GM10847 (cell line): ENCODE data around the gene MCAM.

Experiments
- POLR2A ChIP-seq: IDR thresholded peaks from 2 replicates; pipeline ENCODE4 v1.6.1; 2011; ENCODE audit not compliant: insufficient read length; ENCODE audit errors: extremely low read depth

The MCAM gene

GRCh38 chr11:119307974-119308373 is 9.0 kb downstream of the MCAM start:
- TF ChIP-seq POLR2A = no peak

- no peak for TF ChIP-seq POLR2A
Observed at GRCh38 chr11:119307219-119307618, 9.7 kb downstream of the MCAM start.

- no peak for TF ChIP-seq POLR2A
Observed at GRCh38 chr11:119306373-119306890, 10.5 kb downstream of the MCAM start.

GRCh38 chr11:119305556-119306372 is 11.2 kb downstream of the MCAM start:
- no peak for TF ChIP-seq POLR2A

- no peak for TF ChIP-seq POLR2A
Observed at GRCh38 chr11:119303227-119303718, 13.7 kb downstream of the MCAM start.

- no peak for TF ChIP-seq POLR2A
Observed at GRCh38 chr11:119300198-119300964, 16.5 kb downstream of the MCAM start.

GRCh38 chr11:119299416-119299815 is 17.5 kb downstream of the MCAM start:
- TF ChIP-seq POLR2A = no peak

GRCh38 chr11:119298726-119299125 is 18.2 kb downstream of the MCAM start:
- no peak for TF ChIP-seq POLR2A

- TF ChIP-seq POLR2A = no peak
Observed at GRCh38 chr11:119297938-119298337, 19.0 kb downstream of the MCAM start.

- TF ChIP-seq POLR2A = no peak
Observed at GRCh38 chr11:119295178-119295577, 21.8 kb downstream of the MCAM start.

- TF ChIP-seq POLR2A = no peak
Observed at GRCh38 chr11:119293461-119293860, 23.5 kb downstream of the MCAM start.

- no peak for TF ChIP-seq POLR2A
Observed at GRCh38 chr11:119290894-119291497, 25.9 kb downstream of the MCAM start.

- TF ChIP-seq POLR2A = no peak
Observed at GRCh38 chr11:119288219-119288618, 28.7 kb downstream of the MCAM start.

GRCh38 chr11:119285431-119285830 is 31.5 kb downstream of the MCAM start:
- TF ChIP-seq POLR2A = no peak

- no peak for TF ChIP-seq POLR2A
Observed at GRCh38 chr11:119284344-119285157, 32.4 kb downstream of the MCAM start.
